ENCODE data around the gene YBX2.

Gene YBX2

DNA sequence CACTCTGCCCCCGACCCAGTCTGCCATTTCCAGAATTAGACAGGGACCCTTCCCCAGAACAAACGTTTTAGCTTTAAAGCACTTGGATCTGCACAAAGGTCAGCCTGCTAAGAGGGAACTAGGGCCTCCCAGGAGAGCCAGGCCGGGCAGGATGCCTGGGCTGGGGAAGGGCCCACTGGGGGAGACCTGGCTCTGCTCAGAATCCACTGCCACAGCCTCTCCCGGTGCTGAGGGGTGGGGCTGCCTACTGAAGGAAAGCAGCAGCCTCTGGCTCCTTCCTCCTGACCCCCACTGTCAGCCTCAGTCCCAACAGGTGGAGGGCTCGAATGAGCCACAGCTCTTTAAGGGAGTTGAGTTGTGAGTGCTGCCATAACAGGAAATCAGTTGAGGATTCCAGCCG lies 1.7 kb downstream of the YBX2 start:
- H3K27ac Mint-ChIP-seq: no peak overlapping the region
- H3K27me3 Mint-ChIP-seq: peaks cover 8% of the 10 kb centered on the region
- peaks cover 20% of the 10 kb centered on the region for H3K4me1 Mint-ChIP-seq
- H3K4me3 Mint-ChIP-seq: no peak overlapping the region
- no peaks in the 10 kb centered on the region for H3K9me3 Mint-ChIP-seq
- no peaks in the 10 kb centered on the region for H3K36me3 Mint-ChIP-seq

DNA sequence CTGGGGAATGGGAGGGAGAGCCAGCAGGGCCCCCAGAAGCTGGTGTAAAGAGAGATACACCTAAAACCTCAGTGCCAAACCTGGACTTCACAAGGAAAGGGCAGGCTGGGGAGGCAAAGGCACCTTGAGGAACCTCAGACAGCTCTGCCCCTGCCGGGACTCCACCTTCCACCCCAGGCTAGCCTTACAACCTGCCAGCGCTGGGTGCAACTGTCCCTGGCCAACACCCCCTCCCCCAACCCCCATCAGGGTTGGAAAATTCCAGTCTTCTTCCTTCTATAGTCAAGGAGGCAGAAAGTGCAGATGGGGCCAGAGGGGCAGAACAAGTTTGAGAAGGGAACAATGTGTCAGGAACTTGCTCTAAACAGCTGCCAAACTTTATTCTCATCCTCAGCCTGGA lies 2.2 kb downstream of the YBX2 start:
- Mint-ChIP-seq H3K9me3 (no peaks in the 10 kb centered on the region), H3K4me3 (no peak overlapping the region), H3K27ac (no peak overlapping the region), H3K4me1 (peaks cover 20% of the 10 kb centered on the region), H3K36me3 (no peaks in the 10 kb centered on the region), H3K27me3 (peaks cover 8% of the 10 kb centered on the region)

DNA sequence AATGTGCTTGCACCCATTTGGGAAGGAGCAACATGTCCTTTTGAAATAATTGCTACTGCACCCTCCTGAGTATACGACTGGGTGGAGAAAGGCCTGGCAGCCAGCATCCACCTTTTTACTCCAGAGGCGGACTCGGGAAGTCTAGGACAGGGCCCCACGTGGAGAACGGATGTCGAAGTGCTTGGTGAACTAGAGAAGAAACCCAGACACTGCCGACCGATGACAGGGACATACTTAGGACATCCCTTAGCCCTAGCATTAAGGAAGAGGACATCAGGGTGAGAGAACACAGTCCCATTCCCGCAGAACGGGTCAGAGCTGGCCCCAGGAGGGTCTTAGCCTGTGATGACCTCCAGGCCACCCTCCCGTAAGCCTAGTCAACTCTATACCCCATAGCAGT lies 3.8 kb downstream of the YBX2 start:
- Mint-ChIP-seq H3K27ac (no peak overlapping the region), H3K36me3 (no peaks in the 10 kb centered on the region), H3K27me3 (peaks cover 8% of the 10 kb centered on the region), H3K9me3 (no peaks in the 10 kb centered on the region), H3K4me3 (no peak overlapping the region), H3K4me1 (peaks cover 11% of the 10 kb centered on the region)

DNA sequence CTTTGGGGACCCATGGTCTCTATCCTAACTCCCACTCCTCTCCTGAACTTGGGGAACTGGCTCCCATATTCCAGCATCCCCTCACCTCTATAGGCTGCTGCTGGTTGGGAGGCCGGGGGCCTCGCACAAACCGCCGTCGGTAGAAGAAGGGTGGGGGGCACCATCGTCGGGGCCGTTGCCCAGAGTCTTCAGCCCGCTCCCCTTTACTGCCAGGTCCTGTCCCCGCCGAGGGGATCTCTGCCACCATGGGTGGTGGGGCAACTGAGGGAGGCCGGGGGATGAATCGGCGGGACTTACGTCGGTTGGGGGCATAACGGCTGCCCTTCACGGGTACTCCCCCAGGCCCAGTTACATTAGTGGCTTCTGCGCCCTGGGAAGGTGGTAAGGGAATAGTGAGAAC lies 4.3 kb downstream of the YBX2 start:
- no peaks in the 10 kb centered on the region for H3K9me3 Mint-ChIP-seq
- H3K4me3 Mint-ChIP-seq: no peak overlapping the region
- H3K27ac Mint-ChIP-seq: no peak overlapping the region
- peaks cover 4% of the 10 kb centered on the region for H3K27me3 Mint-ChIP-seq
- no peaks in the 10 kb centered on the region for H3K36me3 Mint-ChIP-seq
- H3K4me1 Mint-ChIP-seq: peaks cover 7% of the 10 kb centered on the region

DNA sequence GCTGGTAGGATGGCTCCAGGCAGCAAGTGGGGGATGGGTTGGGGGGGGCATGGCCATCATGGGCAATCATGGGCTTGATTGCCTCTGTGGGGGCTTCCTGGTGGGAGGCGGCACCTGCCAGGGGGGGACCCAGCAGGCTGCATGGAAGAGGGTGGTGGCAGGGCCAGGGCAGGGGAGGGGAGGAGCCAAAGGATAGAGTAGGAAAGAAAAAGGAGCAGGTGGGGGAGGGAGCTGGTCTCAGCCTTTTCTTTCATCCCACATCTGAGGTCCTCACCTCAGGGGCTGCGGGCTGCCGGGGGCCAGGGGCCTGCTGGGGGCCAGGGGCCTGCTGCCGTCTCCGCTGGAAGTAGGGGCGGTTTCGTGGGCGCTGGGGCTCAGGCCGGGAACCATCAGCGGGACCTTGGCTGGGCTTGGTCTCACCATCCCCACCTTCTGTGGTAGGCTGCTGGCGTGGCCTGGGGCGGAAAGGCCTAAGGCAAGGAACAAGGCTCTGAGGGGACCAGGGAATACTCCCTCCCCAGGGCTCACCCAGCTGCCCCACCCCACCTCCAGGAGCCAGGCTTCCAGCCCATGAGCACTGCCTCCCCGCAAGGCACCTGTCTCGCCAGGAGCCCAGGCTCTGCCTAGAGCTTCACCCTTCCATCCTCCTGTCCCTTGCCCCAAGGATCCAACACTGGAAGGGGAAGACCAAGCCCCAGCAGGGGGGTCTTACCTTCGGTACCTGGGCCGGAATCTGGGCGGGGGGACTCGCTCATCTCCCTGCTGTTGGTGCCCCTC lies 5.0 kb downstream of the YBX2 start:
- no peaks in the 10 kb centered on the region for H3K9me3 Mint-ChIP-seq
- H3K4me1 Mint-ChIP-seq: peaks cover 5% of the 10 kb centered on the region
- peaks cover 2% of the 10 kb centered on the region for H3K27me3 Mint-ChIP-seq
- H3K36me3 Mint-ChIP-seq: no peaks in the 10 kb centered on the region
- no peak overlapping the region for H3K4me3 Mint-ChIP-seq
- H3K27ac Mint-ChIP-seq: no peak overlapping the region

DNA sequence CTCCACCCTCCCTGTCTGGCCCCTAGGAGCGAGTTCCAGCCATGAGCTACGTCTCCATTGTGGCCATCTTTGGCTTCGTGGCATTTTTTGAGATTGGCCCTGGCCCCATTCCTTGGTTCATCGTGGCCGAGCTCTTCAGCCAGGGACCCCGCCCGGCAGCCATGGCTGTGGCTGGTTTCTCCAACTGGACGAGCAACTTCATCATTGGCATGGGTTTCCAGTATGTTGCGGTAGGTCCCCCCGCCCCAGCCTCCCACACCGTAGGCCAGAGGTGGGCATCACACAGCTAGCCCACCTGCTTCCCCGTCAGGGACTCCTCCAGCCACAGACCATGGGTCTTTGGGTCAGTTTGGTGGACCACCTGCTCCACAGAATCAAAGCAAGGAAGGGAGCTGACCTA lies 8.8 kb downstream of the YBX2 start:
- peaks cover 9% of the 10 kb centered on the region for H3K27me3 Mint-ChIP-seq

DNA sequence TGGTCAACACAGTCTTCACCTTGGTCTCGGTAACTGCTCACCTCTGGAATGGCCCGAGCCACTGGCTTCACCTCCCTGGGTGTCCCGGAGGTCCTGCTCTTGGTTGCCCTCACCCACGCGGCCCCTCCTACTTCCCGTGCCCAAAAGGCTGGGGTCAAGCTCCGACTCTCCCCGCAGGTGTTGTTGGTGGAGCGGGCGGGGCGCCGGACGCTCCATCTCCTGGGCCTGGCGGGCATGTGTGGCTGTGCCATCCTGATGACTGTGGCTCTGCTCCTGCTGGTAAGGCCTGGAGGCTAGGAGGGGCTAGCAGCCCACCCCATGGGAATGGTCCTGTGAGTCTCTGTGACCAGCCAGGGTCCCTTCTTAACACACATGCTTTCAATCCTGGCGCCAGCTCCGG lies 9.5 kb downstream of the YBX2 start:
- Mint-ChIP-seq H3K9me3 (no peaks in the 10 kb centered on the region), H3K27me3 (peaks cover 9% of the 10 kb centered on the region)

More for the DNA sequence above, 8.8 kb downstream of the YBX2 start:
- H3K9me3 Mint-ChIP-seq: no peaks in the 10 kb centered on the region
- H3K36me3 Mint-ChIP-seq: no peaks in the 10 kb centered on the region
- no peak overlapping the region for H3K27ac Mint-ChIP-seq
- H3K4me1 Mint-ChIP-seq: peaks cover 11% of the 10 kb centered on the region
- H3K4me3 Mint-ChIP-seq: no peak overlapping the region

DNA sequence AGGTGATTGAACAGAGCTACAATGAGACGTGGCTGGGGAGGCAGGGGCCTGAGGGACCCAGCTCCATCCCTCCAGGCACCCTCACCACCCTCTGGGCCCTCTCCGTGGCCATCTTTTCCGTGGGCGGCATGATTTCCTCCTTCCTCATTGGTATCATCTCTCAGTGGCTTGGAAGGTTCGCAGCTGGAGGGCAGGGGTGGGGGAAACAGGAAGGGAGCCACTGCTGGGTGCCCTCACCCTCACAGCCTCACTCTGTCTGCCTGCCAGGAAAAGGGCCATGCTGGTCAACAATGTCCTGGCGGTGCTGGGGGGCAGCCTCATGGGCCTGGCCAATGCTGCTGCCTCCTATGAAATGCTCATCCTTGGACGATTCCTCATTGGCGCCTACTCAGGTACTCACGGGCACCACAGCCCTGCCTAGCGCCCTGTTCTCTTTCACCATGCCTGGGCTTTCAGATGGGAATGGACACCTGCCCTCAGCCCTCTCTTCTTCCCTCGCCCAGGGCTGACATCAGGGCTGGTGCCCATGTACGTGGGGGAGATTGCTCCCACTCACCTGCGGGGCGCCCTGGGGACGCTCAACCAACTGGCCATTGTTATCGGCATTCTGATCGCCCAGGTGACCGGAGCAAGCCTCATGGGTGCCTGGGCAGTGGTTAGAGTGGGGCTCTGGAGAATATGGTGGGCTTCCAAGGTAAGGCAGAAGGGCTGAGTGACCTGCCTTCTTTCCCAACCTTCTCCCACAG lies 10.8 kb downstream of the YBX2 start:
- Mint-ChIP-seq H3K9me3 (no peaks in the 10 kb centered on the region), H3K27ac (no peak overlapping the region), H3K36me3 (no peaks in the 10 kb centered on the region), H3K27me3 (peaks cover 9% of the 10 kb centered on the region), H3K4me3 (no peak overlapping the region), H3K4me1 (peaks cover 11% of the 10 kb centered on the region)

More for the DNA sequence above, 9.5 kb downstream of the YBX2 start:
- H3K4me3 Mint-ChIP-seq: no peak overlapping the region
- H3K27ac Mint-ChIP-seq: no peak overlapping the region
- no peaks in the 10 kb centered on the region for H3K36me3 Mint-ChIP-seq
- H3K4me1 Mint-ChIP-seq: peaks cover 11% of the 10 kb centered on the region

DNA sequence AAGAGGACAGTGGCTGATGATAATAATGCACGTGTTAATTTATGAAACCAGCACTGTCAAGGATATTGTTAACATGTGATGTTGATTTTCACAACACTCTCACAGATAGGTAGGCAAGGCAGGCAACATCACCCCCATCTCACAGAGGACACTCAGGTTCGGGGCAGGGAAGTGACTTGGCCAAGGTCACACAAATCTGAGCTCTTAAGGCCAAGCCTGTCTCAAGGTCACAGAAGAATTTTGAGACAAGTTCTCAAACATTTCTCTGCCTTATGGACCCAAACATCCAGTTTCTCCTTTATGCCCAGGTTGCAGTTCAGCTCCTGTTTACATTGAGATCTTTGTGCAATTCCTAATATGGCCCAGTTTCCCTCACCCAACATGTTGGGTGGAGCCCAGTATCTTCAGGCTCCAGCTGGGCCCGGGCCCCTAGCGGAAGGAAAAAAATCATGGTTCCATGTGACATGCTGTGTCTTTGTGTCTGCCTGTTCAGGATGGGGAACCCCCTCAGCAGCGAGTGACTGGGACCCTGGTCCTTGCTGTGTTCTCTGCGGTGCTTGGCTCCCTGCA lies 11.6 kb downstream of the YBX2 start:
- no peak overlapping the region for H3K27ac Mint-ChIP-seq
- no peaks in the 10 kb centered on the region for H3K36me3 Mint-ChIP-seq
- H3K27me3 Mint-ChIP-seq: peaks cover 9% of the 10 kb centered on the region
- H3K9me3 Mint-ChIP-seq: no peaks in the 10 kb centered on the region
- H3K4me3 Mint-ChIP-seq: peak overlapping the region; percentile 5
- H3K4me1 Mint-ChIP-seq: peaks cover 11% of the 10 kb centered on the region

DNA sequence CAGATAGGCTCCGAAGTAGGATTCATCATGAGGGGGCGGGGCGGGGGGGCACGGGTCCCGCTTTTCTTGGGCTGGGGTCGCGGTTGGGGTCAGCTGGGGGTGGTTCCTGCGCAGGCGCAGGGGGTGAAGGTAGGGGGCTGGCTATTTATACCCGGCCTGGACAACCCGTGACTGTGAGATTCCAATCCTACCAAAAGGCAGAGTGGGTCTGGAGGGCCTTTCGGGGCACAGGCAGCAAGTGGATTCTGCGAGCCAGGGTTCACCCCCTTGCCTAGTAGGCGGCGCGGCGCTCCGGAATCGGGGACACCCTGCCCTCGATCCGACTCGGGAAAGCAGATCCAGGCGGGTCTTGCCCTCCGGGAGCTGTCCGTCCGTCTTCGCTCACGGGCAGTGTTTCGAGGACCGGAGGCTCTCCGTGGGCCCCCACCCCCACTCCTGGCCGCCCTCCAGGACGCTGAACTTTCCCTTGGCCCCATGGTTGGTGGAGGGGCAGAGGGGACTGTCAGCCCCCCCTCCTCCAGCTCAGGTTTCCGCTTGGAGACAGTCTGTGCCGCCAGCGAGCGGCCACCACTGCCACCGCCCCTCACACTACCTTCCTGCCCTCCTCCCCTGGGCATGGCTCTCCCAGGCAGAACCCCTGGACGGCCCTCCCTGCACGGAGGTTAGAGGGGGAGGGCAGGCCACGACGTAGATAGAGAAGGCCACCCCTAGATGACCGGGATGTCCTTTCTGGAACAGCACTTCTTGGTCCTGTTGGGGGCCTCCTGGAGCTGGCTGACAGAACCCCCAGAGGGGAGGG lies 12.3 kb downstream of the YBX2 start:
- H3K4me3 Mint-ChIP-seq: peak overlapping the region; percentile 84
- H3K9me3 Mint-ChIP-seq: no peaks in the 10 kb centered on the region

DNA sequence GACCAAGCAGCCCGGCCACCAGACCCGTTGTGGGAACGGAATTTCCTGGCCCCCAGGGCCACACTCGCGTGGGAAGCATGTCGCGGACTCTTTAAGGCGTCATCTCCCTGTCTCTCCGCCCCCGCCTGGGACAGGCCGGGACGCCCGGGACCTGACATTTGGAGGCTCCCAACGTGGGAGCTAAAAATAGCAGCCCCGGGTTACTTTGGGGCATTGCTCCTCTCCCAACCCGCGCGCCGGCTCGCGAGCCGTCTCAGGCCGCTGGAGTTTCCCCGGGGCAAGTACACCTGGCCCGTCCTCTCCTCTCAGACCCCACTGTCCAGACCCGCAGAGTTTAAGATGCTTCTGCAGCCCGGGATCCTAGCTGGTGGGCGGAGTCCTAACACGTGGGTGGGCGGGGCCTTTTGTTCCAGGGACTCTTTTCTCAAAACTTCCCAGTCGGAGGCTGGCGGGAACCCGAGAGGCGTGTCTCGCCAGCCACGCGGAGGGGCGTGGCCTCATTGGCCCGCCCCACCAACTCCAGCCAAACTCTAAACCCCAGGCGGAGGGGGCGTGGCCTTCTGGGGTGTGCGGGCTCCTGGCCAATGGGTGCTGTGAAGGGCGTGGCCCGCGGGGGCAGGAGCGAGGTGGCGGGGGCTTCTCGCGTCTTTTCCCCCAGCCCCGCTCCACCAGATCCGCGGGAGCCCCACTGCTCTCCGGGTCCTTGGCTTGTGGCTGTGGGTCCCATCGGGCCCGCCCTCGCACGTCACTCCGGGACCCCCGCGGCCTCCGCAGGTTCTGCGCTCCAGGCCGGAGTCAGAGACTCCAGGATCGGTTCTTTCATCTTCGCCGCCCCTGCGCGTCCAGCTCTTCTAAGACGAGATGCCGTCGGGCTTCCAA lies 13.1 kb downstream of the YBX2 start, which contains the start of gene SLC2A4:
SLC2A4 (plus strand) TSS at position 645 of the 879 bp plus-strand sequence; CDS start at position 862, 217 bp downstream.
- peak within 1 kb of the TSS; percentile 84 for H3K4me3 Mint-ChIP-seq
- H3K4me1 Mint-ChIP-seq: peaks cover 11% of the 10 kb centered on the region
- peaks cover 9% of the 10 kb centered on the region for H3K27me3 Mint-ChIP-seq
- no peaks in the 10 kb centered on the region for H3K36me3 Mint-ChIP-seq
- no peak within 1 kb of the TSS for H3K27ac Mint-ChIP-seq
- no peaks in the 10 kb centered on the region for H3K9me3 Mint-ChIP-seq

More for the DNA sequence above, 12.3 kb downstream of the YBX2 start:
- Mint-ChIP-seq H3K4me1 (peaks cover 11% of the 10 kb centered on the region), H3K27ac (no peak overlapping the region), H3K27me3 (peaks cover 9% of the 10 kb centered on the region), H3K36me3 (no peaks in the 10 kb centered on the region)

DNA sequence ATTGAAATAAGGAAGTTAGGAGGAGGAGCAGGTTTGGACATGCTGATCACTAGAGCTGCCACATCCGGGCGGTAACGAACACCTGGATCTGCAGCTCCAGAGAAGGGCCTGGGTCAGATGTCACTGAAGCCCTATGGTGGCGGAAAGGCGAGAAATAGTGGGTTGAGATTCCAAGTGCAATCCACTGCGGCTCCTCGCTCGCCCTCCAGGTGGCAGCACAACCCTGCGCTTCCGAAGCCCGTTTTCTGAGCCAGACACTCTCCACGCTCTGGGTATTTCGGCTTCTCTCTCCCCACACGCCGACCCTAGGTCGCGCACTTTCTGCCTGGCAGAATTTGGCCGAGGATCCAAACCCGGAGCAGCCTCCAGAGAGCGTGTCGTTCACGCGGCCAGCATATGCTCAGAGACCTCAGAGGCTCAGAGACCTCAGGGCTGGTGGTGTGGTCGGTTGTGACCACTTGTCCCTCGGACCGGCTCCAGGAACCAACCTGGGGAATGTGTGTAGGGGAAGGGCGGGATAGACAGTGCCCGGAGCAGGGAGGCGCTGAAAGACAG lies 13.8 kb downstream of the YBX2 start:
- Mint-ChIP-seq H3K27ac (no peak overlapping the region), H3K4me1 (peaks cover 11% of the 10 kb centered on the region), H3K27me3 (peaks cover 9% of the 10 kb centered on the region)

DNA sequence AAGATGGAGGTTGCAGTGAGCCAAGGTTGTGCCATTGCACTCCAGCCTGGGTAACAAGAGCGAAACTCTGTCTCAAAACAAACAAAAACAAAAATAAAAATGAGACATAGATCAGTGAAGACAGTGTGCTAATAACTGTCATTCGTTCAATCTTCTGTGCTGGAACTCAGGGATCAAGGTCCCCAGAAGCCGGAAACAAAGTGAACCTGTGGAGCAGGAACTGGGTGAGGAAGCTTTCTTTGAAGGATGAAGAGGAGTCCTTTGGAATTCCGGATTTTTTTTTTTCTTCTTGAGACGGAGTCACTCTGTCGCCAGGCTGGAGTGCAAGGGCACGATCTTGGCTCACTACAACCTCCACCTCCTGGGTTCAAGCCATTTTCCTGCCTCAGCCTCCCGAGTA lies 15.0 kb downstream of the YBX2 start:
- peaks cover 11% of the 10 kb centered on the region for H3K4me1 Mint-ChIP-seq
- no peak overlapping the region for H3K27ac Mint-ChIP-seq
- peaks cover 9% of the 10 kb centered on the region for H3K27me3 Mint-ChIP-seq
- no peaks in the 10 kb centered on the region for H3K36me3 Mint-ChIP-seq
- no peak overlapping the region for H3K4me3 Mint-ChIP-seq
- no peaks in the 10 kb centered on the region for H3K9me3 Mint-ChIP-seq

More for the DNA sequence above, 13.8 kb downstream of the YBX2 start:
- no peaks in the 10 kb centered on the region for H3K9me3 Mint-ChIP-seq
- no peaks in the 10 kb centered on the region for H3K36me3 Mint-ChIP-seq
- H3K4me3 Mint-ChIP-seq: peak overlapping the region; percentile 84

DNA sequence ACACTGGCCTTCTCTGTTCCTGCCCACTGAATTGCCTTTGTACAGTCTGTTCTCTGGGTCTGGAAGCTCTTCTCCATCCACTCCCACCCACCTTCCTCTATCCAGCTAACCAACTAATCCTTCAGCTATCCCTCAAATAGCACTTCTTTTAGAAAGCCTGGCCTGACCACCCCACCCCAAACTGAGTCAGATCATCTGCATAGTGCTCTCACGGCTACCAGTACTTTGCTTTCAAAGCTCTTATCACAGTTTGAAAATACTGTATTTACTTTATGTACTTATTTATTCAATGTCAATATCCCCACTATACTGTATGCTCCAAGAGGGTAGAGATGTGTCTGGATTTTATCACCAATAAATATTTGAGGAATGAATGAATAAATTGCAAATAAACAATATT lies 27.7 kb downstream of the YBX2 start:
- no peak overlapping the region for H3K4me3 Mint-ChIP-seq

More for the DNA sequence above, 27.7 kb downstream of the YBX2 start:
- H3K36me3 Mint-ChIP-seq: no peaks in the 10 kb centered on the region
- H3K27ac Mint-ChIP-seq: no peak overlapping the region
- H3K9me3 Mint-ChIP-seq: no peaks in the 10 kb centered on the region
- H3K4me1 Mint-ChIP-seq: peaks cover 22% of the 10 kb centered on the region
- peaks cover 2% of the 10 kb centered on the region for H3K27me3 Mint-ChIP-seq
